ENCODE results near the gene CPED1.

DNA sequence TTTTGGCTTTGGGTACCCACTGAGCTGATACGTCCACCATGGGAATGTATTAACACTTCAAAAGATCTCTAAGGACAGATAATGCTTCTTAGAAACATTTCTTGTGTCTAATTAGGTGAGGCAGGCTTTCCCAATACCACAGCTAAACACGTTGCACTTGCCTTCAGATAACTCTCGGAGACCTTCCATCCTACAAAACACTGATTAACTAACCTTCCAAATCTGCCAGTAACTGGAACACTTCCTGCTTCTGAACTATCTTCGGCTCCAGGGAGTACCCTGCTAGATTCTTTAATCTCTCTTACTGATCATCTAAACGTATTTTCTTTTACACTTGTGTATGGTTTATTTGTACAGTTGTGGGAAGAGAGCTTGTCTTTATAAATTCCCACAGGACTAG lies 339.2 kb downstream of the CPED1 start:
- TF ChIP-seq POLR2AphosphoS5 (IDR thresholded peaks at IDR 0.05; ENCODE audit: low read depth, low read length): no peak
- TF ChIP-seq, protein P1, sequence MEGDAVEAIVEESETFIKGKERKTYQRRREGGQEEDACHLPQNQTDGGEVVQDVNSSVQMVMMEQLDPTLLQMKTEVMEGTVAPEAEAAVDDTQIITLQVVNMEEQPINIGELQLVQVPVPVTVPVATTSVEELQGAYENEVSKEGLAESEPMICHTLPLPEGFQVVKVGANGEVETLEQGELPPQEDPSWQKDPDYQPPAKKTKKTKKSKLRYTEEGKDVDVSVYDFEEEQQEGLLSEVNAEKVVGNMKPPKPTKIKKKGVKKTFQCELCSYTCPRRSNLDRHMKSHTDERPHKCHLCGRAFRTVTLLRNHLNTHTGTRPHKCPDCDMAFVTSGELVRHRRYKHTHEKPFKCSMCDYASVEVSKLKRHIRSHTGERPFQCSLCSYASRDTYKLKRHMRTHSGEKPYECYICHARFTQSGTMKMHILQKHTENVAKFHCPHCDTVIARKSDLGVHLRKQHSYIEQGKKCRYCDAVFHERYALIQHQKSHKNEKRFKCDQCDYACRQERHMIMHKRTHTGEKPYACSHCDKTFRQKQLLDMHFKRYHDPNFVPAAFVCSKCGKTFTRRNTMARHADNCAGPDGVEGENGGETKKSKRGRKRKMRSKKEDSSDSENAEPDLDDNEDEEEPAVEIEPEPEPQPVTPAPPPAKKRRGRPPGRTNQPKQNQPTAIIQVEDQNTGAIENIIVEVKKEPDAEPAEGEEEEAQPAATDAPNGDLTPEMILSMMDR (IDR thresholded peaks at IDR 0.05): no peak
- TF ChIP-seq TCF7L2 (IDR thresholded peaks at IDR 0.05; ENCODE audit: low read depth, low read length): no peak
- no peak for TF ChIP-seq SIN3A (IDR thresholded peaks at IDR 0.05; ENCODE audit: borderline replicate concordance, insufficient read depth, low read depth, low read length)
- TF ChIP-seq, protein P2, sequence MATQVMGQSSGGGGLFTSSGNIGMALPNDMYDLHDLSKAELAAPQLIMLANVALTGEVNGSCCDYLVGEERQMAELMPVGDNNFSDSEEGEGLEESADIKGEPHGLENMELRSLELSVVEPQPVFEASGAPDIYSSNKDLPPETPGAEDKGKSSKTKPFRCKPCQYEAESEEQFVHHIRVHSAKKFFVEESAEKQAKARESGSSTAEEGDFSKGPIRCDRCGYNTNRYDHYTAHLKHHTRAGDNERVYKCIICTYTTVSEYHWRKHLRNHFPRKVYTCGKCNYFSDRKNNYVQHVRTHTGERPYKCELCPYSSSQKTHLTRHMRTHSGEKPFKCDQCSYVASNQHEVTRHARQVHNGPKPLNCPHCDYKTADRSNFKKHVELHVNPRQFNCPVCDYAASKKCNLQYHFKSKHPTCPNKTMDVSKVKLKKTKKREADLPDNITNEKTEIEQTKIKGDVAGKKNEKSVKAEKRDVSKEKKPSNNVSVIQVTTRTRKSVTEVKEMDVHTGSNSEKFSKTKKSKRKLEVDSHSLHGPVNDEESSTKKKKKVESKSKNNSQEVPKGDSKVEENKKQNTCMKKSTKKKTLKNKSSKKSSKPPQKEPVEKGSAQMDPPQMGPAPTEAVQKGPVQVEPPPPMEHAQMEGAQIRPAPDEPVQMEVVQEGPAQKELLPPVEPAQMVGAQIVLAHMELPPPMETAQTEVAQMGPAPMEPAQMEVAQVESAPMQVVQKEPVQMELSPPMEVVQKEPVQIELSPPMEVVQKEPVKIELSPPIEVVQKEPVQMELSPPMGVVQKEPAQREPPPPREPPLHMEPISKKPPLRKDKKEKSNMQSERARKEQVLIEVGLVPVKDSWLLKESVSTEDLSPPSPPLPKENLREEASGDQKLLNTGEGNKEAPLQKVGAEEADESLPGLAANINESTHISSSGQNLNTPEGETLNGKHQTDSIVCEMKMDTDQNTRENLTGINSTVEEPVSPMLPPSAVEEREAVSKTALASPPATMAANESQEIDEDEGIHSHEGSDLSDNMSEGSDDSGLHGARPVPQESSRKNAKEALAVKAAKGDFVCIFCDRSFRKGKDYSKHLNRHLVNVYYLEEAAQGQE (IDR thresholded peaks at IDR 0.05; ENCODE audit: insufficient read depth in 1 of 2, low read depth in 2 of 2, low read length in 1 of 2): no peak
